Glomerular endothelial cell (primary cell): ENCODE measurements around the gene NCAPG. TPM values are rescaled to one million over a fixed set of nuclear protein-coding genes. Genes with fewer than 3 reads are reported as not detected.
A peak's percentile ranks its signal among the peaks of the same experiment; 100 is the strongest.

ENCODE experiments used
- DNase-seq: peaks from one replicate; pipeline ENCODE4 v3.0.0-alpha.2; 2011; ENCODE audit warnings: low read depth, low spot score; ENCODE audit errors: extremely low read depth
- total RNA-seq: library from RNA; depleted of rRNA; stranded (reverse); fragments of >200 nt; gene quantifications from 2 replicates; pipeline ENCODE4 v1.2.3, GENCODE V29; 2015

The NCAPG gene
- 7.3 and 10.0 TPM in 2 replicates for total RNA-seq

DNA sequence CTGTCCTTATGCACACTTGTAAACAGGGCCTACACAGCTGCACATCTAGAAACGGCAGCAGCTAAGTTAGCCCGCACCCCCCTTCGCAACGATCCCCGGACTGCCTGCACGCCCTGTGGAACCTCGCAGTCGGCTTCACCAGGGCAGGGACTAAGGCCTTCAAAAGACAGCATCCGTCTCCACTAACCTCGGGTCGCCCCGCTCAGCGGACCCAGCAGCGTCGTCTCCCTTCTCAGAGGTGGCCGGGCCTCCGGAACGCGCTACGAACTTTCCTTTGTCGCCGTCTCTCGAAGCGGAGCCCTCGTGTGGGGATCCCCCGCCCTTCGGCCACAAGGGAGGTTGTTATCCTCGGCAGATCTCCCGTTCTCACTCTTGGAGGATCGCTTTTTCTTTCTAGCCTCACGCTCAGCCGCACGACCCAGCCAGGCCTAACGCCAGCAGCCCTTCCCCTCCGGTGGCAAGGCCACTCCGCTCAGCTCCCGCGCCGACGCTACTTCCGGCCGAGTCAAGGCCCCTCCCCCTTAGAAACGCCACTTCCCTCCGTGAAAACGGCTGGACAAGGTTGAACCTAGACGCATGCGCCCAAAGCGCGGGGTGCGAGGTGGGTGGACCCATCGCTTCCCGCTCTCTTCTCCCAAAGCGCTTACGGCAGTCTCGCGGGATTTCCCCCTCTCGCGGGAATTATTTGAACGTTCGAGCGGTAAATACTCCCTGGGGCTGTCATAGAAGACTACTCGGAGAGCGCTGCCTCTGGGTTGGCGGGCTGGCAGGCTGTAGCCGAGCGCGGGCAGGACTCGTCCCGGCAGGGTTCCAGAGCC is at the start of gene NCAPG, which contains the start of gene DCAF16:
Gene NCAPG, plus strand, starts transcription at position 720 of the 818 bp plus-strand sequence. CDS start 99 bp downstream, outside the sequence.
Gene DCAF16, minus strand, starts transcription at position 498 of the 818 bp plus-strand sequence. CDS start 6,616 bp downstream, outside the sequence.
- peak; percentile 96 for DNase-seq

DNA sequence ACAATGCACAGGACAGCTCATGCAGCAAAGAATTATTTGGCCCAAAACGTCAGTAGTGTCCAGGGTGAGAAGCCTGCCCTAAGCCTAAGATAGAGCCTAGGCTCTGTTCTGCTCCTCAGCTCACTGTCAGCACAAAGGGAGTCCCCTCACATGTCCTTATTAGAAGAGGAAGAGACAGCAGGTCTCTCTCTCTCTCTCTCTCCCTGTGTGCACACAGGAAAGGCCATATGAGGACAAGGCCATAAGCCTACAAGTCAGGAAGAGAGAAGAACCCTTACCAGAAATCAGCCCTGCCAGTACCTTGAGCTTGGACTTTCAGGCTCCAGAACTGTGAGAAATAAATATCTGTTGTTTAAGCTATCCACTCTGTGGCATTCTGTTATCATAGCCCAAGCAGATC is 49.7 kb upstream of the NCAPG start:
- no peak for DNase-seq

DNA sequence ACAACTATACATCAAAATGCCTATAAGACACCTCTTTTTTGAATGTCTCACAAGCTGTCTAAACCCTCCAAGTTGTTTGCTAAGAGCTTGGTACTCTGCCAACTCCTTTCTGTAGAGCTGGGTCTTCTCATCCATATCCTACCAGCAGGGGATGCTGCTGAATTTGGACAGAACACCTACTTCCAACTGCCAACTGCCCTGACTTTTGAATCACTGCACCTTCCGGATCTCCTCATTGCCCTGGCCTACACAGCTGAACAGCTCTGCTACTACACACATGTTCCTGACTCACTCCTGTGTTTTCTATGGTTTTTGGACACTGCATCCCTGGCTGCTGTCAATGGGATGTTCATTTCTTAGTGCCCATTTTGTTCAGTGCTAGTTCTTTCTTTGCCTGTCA is 48.1 kb upstream of the NCAPG start:
- DNase-seq: no peak

GRCh38 chr4:17763416-17763815 is 47.4 kb upstream of the NCAPG start:
- DNase-seq: no peak

- DNase-seq: no peak
Observed at GRCh38 chr4:17763931-17764330, 46.8 kb upstream of the NCAPG start.

DNA sequence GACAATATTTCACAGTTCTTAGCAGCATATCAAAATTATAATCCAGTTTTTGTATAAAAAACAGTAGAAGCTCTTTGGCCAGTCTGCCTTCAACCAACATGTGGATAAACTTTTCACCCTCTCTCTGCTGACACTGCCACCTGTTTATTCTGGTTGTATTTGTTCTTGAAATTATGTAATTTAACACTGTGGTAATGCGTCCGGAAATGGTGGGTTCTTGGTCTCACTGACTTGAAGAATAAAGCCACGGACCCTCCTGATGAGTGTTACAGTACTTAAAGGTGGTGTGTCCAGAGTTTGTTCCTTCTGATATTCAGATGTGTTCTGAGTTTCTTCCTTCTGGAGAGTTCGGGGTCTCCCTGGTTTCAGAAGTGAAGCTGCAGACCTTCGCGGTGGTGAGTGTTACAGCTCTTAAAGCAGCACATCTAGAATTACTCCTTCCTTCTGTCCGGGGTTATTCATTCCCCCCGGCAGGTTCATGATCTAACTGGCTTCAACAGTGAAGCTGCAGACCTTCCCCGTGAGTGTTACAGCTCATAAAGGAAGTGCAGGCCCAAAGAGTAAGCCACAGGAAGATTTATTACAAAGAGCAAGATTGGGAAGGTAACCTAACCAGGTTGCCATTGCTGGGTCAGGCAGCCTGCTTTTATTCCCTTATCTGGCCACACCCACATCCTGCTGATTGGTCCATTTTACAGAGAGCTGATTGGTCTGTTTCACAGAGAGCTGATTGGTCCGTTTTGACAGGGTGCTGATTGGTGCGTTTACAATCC is 45.1 kb upstream of the NCAPG start:
- no peak for DNase-seq

DNA sequence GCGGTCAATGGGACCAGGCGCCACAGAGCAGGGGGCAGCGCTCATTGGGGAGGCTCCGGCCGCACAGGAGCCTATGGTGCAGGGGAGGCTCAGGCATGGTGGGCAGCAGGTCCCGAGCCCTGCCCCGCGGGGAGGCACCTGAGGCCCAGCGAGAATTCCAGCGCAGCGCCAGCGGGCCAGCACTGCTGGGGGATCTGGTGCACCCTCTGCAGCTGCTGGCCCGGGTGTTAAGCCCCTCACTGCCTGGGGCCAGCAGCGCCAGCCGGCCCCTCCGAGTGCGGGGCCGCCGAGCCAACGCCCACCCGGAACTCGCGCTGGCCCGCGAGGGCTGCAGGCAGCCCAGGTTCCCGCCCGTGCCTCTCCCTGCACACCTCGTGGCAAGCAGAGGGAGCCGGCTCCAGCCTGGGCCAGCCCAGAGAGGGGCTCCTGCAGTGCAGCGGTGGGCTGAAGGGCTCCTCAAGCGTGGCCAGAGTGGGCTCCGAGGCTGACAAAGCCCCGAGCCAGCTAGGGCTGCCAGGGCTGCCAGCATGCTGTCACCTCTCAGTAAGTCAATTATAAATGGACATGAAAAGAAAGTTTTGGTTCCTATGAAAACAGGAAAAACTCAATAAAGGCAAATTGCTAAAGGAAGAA is 43.8 kb upstream of the NCAPG start:
- no peak for DNase-seq

DNA sequence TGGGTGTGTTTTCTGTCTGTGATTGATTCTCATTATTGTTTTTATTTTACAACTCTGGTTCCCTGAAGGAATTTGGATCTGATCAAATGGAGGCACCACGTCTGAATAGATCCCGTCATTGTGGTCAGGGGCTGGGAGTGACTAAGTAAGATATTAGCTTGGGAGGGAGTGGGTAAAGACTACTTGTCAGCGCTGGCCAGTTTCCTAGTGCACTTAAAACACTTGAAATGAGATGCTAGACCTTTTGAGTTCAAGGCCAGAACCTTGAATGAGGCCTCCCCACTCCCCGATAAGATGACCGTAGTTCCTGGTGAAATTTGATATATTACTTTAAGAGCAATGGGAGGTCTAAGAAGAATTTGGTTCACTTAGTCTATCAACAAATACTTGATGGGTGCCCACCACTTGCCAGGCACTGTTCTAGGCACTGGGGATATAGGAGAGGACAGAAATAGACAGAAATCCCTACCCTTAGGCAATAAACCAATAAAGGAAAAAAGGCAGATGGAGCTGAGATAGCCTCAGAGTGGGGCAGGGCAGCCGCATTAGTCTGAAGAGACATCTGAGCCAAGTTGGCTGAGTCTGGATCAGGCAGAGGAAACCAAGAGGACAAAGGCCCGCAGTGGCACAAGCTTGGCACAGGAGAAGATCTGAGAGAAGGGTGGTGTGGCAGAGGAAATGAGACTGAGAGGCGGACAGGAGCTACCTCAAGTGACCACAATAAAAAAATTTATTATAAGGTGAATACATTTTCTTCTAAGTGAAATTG is 41.2 kb upstream of the NCAPG start:
- DNase-seq: no peak

DNA sequence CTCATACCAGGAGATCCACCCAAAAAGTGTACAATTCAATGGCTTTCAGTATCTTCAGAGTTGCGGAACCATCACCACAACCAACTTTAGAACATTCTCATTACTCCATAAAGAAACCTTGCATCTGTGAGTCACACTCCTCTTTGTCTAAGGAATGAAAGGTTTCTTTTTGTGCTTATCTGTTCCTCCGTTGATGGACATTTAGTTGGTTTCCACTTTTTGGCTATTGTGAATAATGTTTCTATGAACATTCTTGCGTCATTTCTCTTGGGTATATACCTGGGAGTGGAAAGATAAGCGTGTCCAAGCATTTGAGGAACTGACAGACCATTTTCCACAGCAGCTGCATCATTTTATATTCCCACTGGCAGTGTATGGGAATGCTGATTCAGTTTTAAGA is 39.9 kb upstream of the NCAPG start:
- DNase-seq: no peak

- DNase-seq: no peak
Observed at GRCh38 chr4:17771284-17771908, 39.4 kb upstream of the NCAPG start.

DNA sequence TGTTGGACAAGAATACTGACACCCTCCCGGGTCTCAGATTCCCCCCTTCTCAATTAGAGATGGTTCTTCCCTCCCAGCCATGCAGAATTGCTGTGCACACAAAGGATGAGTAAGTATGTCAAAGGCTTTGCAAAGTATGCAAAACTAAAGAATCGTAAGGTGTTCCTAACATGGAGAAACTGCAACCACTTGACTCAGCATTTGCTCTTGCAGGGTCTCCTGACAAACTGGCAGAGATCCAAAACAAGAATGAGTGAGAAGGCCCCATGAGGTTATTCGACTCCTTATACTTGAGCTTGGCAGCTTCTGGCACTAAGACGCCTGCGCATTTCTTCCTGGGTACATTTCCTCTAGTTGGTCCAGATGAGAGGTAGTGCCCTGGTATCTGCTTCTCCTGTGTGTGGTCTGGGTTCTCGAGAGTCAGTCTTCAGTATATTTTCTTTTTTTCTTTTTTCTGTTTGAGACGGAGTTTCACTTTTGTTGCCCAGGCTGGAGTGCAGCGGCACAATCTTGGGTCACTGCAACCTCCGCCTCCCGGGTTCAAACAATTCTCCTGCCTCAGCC is 37.6 kb upstream of the NCAPG start:
- no peak for DNase-seq

GRCh38 chr4:17778431-17778830 is 32.3 kb upstream of the NCAPG start:
- DNase-seq: no peak

GRCh38 chr4:17780501-17781299 is 30.1 kb upstream of the NCAPG start:
- DNase-seq: no peak

GRCh38 chr4:17781300-17782287 is 29.2 kb upstream of the NCAPG start, which contains the start of gene FAM184B:
Gene FAM184B, minus strand, starts transcription at chr4:17781621. Its CDS starts 322 bp downstream, at chr4:17781299.
- DNase-seq: no peak

DNA sequence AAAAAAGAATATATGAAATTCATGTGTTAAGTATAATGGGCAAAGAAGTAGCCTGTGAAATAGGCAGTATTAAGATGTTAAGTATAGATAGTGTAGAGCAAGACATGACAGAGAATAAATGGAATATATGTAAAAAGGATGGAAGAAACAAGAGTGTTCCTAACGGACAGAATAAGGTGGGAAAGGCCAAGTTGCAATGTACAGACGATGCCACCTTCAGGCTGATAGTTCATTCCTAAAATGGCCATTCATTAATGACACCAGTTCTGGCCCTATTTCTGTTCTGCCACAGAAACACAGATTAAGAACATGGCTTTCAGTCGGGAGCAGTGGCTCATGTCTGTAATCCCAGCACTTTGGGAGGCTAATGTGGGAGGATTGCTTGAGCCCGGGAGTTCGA is 24.9 kb upstream of the NCAPG start:
- DNase-seq: no peak

DNA sequence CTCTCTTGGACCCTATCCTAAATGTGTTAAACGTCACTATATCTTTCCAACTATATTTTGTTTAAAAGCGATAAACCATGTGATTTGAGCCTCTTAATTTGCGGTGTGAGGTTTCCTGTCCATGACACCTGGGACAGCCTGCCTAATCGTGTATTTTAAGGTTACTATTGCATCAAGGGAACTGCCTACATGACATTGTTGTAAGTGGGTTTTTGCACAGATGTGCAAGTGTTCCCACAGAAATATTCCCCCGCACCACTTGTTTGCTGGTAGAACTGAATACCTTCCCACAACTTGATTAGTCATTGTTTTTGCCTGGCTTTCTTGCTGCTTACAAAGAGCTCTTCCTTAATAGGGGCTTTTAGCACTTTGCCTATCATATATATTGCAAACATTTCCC is 24.2 kb upstream of the NCAPG start:
- no peak for DNase-seq

GRCh38 chr4:17787315-17787714 is 23.5 kb upstream of the NCAPG start:
- no peak for DNase-seq

- DNase-seq: no peak
Observed at GRCh38 chr4:17788956-17789355, 21.8 kb upstream of the NCAPG start.
